SK-N-SH (cell line): ENCODE data around the gene PLCL2. TPM values are rescaled to one million over a fixed set of nuclear protein-coding genes. Genes with fewer than 3 reads are reported as not detected.

Source experiments
- CTCF ChIA-PET: fragments of 300-600, 350-600 bp; formaldehyde crosslinking; extraction: SDS; loops from one replicate; lab custom pipeline; 2021; lab: Yijun Ruan, JAX
- POLR2A ChIA-PET: fragments of 350-600 bp; sonication (Branson Sonifier 250); formaldehyde crosslinking; extraction: SDS; loops from one replicate; lab custom pipeline; 2020; ENCODE audit warnings: antibody characterized with exemption, inconsistent platforms; lab: Yijun Ruan, JAX
- DNase-seq: peaks from one replicate; pipeline ENCODE4 v3.0.0; 2012
- H2AFZ ChIP-seq: fragments of 200-600 bp; sonication (generic); 2 replicates; pipeline ENCODE4 v1.8.1; 2016; ENCODE audit warnings: antibody characterized with exemption, mild to moderate bottlenecking, low read depth
- H3F3A ChIP-seq: fragments of 200-600 bp; sonication (generic); replicated peaks from 2 replicates; pipeline ENCODE3; 2016; ENCODE audit warnings: antibody characterized with exemption, mild to moderate bottlenecking; ENCODE audit not compliant: insufficient read depth
- H3K27ac ChIP-seq, 2 experiments: fragments of 200-500 bp in 1 of 2; fragments of 200-600 bp in 1 of 2; sonication (Bioruptor generic) in 1 of 2; sonication (generic), shearing (Covaris generic) in 1 of 2; 2 replicates each; pipeline versions ENCODE4 v1.5.1 to v1.6.1; 2014 to 2016; ENCODE audit warnings: low read depth in 2 of 2, inconsistent platforms in 1 of 2, low read length in 1 of 2, mild to moderate bottlenecking in 1 of 2, mixed read lengths in 1 of 2
- H3K27me3 ChIP-seq: fragments of 200-600 bp; sonication (generic), shearing (Covaris generic); 2 replicates; pipeline ENCODE4 v1.6.1; 2016; ENCODE audit warnings: mixed run types; ENCODE audit not compliant: insufficient read depth
- H3K36me3 ChIP-seq, 2 experiments: fragments of 200-500 bp in 1 of 2; fragments of 200-600 bp in 1 of 2; sonication (Bioruptor generic) in 1 of 2; sonication (generic) in 1 of 2; replicated peaks in 1 of 2; 2 replicates each; pipeline versions ENCODE3 to v1.5.1; 2014 to 2016; ENCODE audit warnings: low read length in 1 of 2, mild to moderate bottlenecking in 1 of 2; ENCODE audit not compliant: insufficient read depth in 2 of 2, control insufficient read depth in 1 of 2
- H3K4me1 ChIP-seq, 2 experiments: fragments of 200-500 bp in 1 of 2; fragments of 200-600 bp in 1 of 2; sonication (Bioruptor generic) in 1 of 2; sonication (generic), shearing (Covaris generic) in 1 of 2; 2 replicates each; pipeline versions ENCODE4 v1.5.1 to v1.6.1; 2014 to 2016; ENCODE audit warnings: low read depth in 1 of 2, low read length in 1 of 2, mixed run types in 1 of 2; ENCODE audit not compliant: insufficient read depth in 2 of 2, control insufficient read depth in 1 of 2
- H3K4me2 ChIP-seq: fragments of 200-600 bp; sonication (generic), shearing (Covaris generic); 2 replicates; pipeline ENCODE4 v1.6.1; 2017; ENCODE audit warnings: mixed run types
- H3K4me3 ChIP-seq, 2 experiments: fragments of 200-500 bp in 1 of 2; fragments of 200-600 bp in 1 of 2; sonication (Bioruptor generic) in 1 of 2; sonication (generic), shearing (Covaris generic) in 1 of 2; 2 replicates each; pipeline versions ENCODE4 v1.5.1 to v1.8.1; 2014 to 2016; ENCODE audit warnings: low read depth in 2 of 2, inconsistent platforms in 1 of 2, low read length in 1 of 2, mild to moderate bottlenecking in 1 of 2, mixed read lengths in 1 of 2, moderate library complexity in 1 of 2
- H3K79me2 ChIP-seq: fragments of 200-600 bp; sonication (generic); 2 replicates; pipeline ENCODE4 v1.8.1; 2017; ENCODE audit warnings: mild to moderate bottlenecking; ENCODE audit not compliant: insufficient read depth
- H3K9ac ChIP-seq: fragments of 200-600 bp; sonication (generic); 2 replicates; pipeline ENCODE4 v1.6.1; 2017; ENCODE audit warnings: mixed run types
- H3K9me2 ChIP-seq: fragments of 200-600 bp; sonication (generic); 2 replicates; pipeline ENCODE4 v1.6.1; 2017; ENCODE audit warnings: mixed run types
- H3K9me3 ChIP-seq: fragments of 200-600 bp; sonication (generic); 2 replicates; pipeline ENCODE4 v1.6.1; 2017; ENCODE audit warnings: mixed run types, mild to moderate bottlenecking, moderate library complexity
- H4K20me1 ChIP-seq: fragments of 200-600 bp; sonication (generic); 2 replicates; pipeline ENCODE4 v1.6.1; 2017; ENCODE audit warnings: mild to moderate bottlenecking, mixed run types; ENCODE audit not compliant: insufficient read depth
- CHD2 ChIP-seq: fragments of 150-350 bp; IDR thresholded peaks from 2 replicates; pipeline ENCODE4 v1.6.1; 2018; ENCODE audit warnings: low read length; ENCODE audit not compliant: partially characterized antibody
- ELF1 ChIP-seq: IDR thresholded peaks from 2 replicates; pipeline ENCODE4 v1.4.0; 2012
- EZH2phosphoT487 ChIP-seq: fragments of 200-600 bp; sonication (generic); IDR thresholded peaks from 2 replicates; pipeline ENCODE4 v1.6.1; 2017; ENCODE audit warnings: low read depth, mixed run types, mild to moderate bottlenecking, antibody characterized with exemption, moderate library complexity, borderline replicate concordance
- FOSL2 ChIP-seq: IDR thresholded peaks from 2 replicates; pipeline ENCODE4 v1.4.0; 2012; ENCODE audit warnings: low read depth, mild to moderate bottlenecking, moderate library complexity, borderline replicate concordance
- GABPA ChIP-seq: IDR thresholded peaks from 2 replicates; pipeline ENCODE4 v1.4.0; 2012; ENCODE audit warnings: low read depth, mild to moderate bottlenecking
- GATA2 ChIP-seq: sonication (generic); formaldehyde crosslinking; IDR thresholded peaks from 2 replicates; pipeline ENCODE4 v1.5.0; 2020; ENCODE audit warnings: mild to moderate bottlenecking, missing genetic modification reagents
- IRF3 ChIP-seq: fragments of 150-350 bp; IDR thresholded peaks from 2 replicates; pipeline ENCODE4 v1.6.1; 2016; ENCODE audit warnings: mild to moderate bottlenecking, low read depth, low read length
- JUND ChIP-seq: IDR thresholded peaks from 2 replicates; pipeline ENCODE4 v1.4.0; 2012
- POLR2AphosphoS5 ChIP-seq: IDR thresholded peaks from 2 replicates; pipeline ENCODE4 v1.6.1; 2012; ENCODE audit warnings: low read depth, low read length
- RAD21 ChIP-seq: IDR thresholded peaks from 2 replicates; pipeline ENCODE4 v1.6.1; 2012; ENCODE audit warnings: mild to moderate bottlenecking, low read length
- RCOR1 ChIP-seq: fragments of 150-350 bp; IDR thresholded peaks from 2 replicates; pipeline ENCODE4 v1.6.1; 2017; ENCODE audit warnings: antibody characterized with exemption, low read length
- REST ChIP-seq: IDR thresholded peaks from 2 replicates; pipeline ENCODE4 v1.6.1; 2012; ENCODE audit warnings: mild to moderate bottlenecking, low read depth, low read length, moderate library complexity
- RFX5 ChIP-seq: IDR thresholded peaks from 2 replicates; pipeline ENCODE4 v1.6.1; 2012; ENCODE audit warnings: mild to moderate bottlenecking, improper control_type of control experiment, low read length
- RXRA ChIP-seq: IDR thresholded peaks from 2 replicates; pipeline ENCODE4 v1.4.0; 2012; ENCODE audit warnings: low read depth, mild to moderate bottlenecking, borderline replicate concordance
- TAF1 ChIP-seq: IDR thresholded peaks from 2 replicates; pipeline ENCODE4 v1.6.1; 2012; ENCODE audit warnings: low read depth, mild to moderate bottlenecking, low read length, moderate library complexity, borderline replicate concordance
- TCF12 ChIP-seq: IDR thresholded peaks from 2 replicates; pipeline ENCODE4 v1.4.0; 2012
- USF1 ChIP-seq: IDR thresholded peaks from 2 replicates; pipeline ENCODE4 v1.4.0; 2012; ENCODE audit warnings: low read depth, borderline replicate concordance
- ZBTB33 ChIP-seq: IDR thresholded peaks from 2 replicates; pipeline ENCODE4 v1.4.0; 2012; ENCODE audit warnings: low read depth, borderline replicate concordance
- WGBS: methylation state at CpG from one replicate; pipeline ENCODE4 v1.1.6; 2017; ENCODE audit warnings: low lambda C conversion rate; 5-methylcytosine and 5-hydroxymethylcytosine counted together
- polyA plus RNA-seq, 3 experiments: library from polyadenylated mRNA; depleted of rRNA; stranded (reverse); fragments of >200 nt; gene quantifications; 2 replicates each; pipeline ENCODE4 v1.2.3, GENCODE V29; 2012

The PLCL2 gene
- polyA plus RNA-seq, 1 of the 3 experiments (the other 2 are of a cell fraction) = 0.85 TPM

GRCh38 chr3:16838561-16838960 is 46.2 kb upstream of the PLCL2 start:
- POLR2A ChIA-PET = no interaction called here
- no peaks in the 10 kb centered on the region for H3K27me3 ChIP-seq
- peaks cover 0 to 2% of the 10 kb centered on the region in 2 experiments; a peak in 2 of 4 replicates for H3K4me1 ChIP-seq
- no peaks in the 10 kb centered on the region for H3K9me2 ChIP-seq
- no peak overlapping the region for H2AFZ ChIP-seq
- CTCF ChIA-PET = interaction anchor here (0.6 kb wide), 1 partner anchor 393 kb away, joined by 3 read pairs; no protein-coding TSS in a partner anchor
- H3K4me2 ChIP-seq = no peak overlapping the region
- no CpG with 5 or more reads among the region's 1 CpG for WGBS
- H4K20me1 ChIP-seq = no peaks in the 10 kb centered on the region
- no peak overlapping the region for H3K27ac ChIP-seq
- TF ChIP-seq TCF12 = no peak
- TF ChIP-seq CHD2 = no peak
- TF ChIP-seq FOSL2 = no peak
- TF ChIP-seq USF1 = no peak
- TF ChIP-seq EZH2phosphoT487 = no peak
- no peak for TF ChIP-seq POLR2AphosphoS5
- no peak for TF ChIP-seq JUND
- no peak for TF ChIP-seq ZBTB33
- no peak overlapping the region for H3K9ac ChIP-seq
- H3K79me2 ChIP-seq = no peaks in the 10 kb centered on the region
- H3K9me3 ChIP-seq = no peaks in the 10 kb centered on the region
- no peaks in the 10 kb centered on the region for H3F3A ChIP-seq
- H3K36me3 ChIP-seq = no peaks in the 10 kb centered on the region
- H3K4me3 ChIP-seq = no peak overlapping the region
- no peak for DNase-seq

- peak; percentile 18 for DNase-seq
- CTCF ChIA-PET = no interaction called here
- Histone ChIP-seq H3K9me2 (no peaks in the 10 kb centered on the region), H3K27ac (no peak overlapping the region), H3K4me2 (no peak overlapping the region), H4K20me1 (no peaks in the 10 kb centered on the region), H3F3A (no peaks in the 10 kb centered on the region), H3K4me3 (no peak overlapping the region), H3K9me3 (no peaks in the 10 kb centered on the region), H3K9ac (no peak overlapping the region), H2AFZ (no peak overlapping the region), H3K27me3 (no peaks in the 10 kb centered on the region), H3K79me2 (no peaks in the 10 kb centered on the region), H3K4me1 (peaks cover 0 to 2% of the 10 kb centered on the region in 2 experiments; a peak in 2 of 4 replicates), H3K36me3 (no peaks in the 10 kb centered on the region)
- WGBS = 79% methylated on average over 10 of the region's 10 CpGs
- POLR2A ChIA-PET = no interaction called here
- TF ChIP-seq JUND = no peak
- TF ChIP-seq RAD21 = no peak
- TF ChIP-seq RXRA = no peak
- TF ChIP-seq TAF1 = no peak
- TF ChIP-seq RCOR1 = no peak
- TF ChIP-seq GATA2 (CRISPR knock-in tag) = no peak
- no peak for TF ChIP-seq REST
- TF ChIP-seq POLR2AphosphoS5 = no peak
- no peak for TF ChIP-seq GABPA
- TF ChIP-seq RFX5 = no peak
- no peak for TF ChIP-seq IRF3
- no peak for TF ChIP-seq ELF1
These were observed 45.3 kb upstream of the PLCL2 start for GRCh38 chr3:16839271-16840100.
